Cardiac muscle cell (in vitro differentiated cells and primary cell): Measurements from ENCODE around the gene ATP5IF1. TPM values are rescaled to one million over a fixed set of nuclear protein-coding genes. Genes with fewer than 3 reads are reported as not detected.

Experiments
- DNase-seq, 2 donors: peaks; one replicate each; pipeline versions ENCODE4 v3.0.0 to v3.0.0-alpha.2; 2010 to 2017; ENCODE audit warnings: low read depth in 1 of 2, low spot score in 1 of 2
- H3K27ac ChIP-seq: fragments of 200-600 bp; sonication (generic); 2 replicates; pipeline ENCODE4 v1.5.1; 2016
- H3K27me3 ChIP-seq: fragments of 200-600 bp; sonication (generic); 2 replicates; pipeline ENCODE4 v1.6.0; 2016; ENCODE audit warnings: control low read depth
- H3K36me3 ChIP-seq: fragments of 200-600 bp; sonication (generic); 2 replicates; pipeline ENCODE4 v1.5.1; 2016; ENCODE audit warnings: control low read depth
- H3K4me1 ChIP-seq: fragments of 200-600 bp; sonication (generic); 2 replicates; pipeline ENCODE4 v1.8.1; 2017; ENCODE audit warnings: low read depth, mild to moderate bottlenecking, mixed run types
- H3K4me3 ChIP-seq: fragments of 200-600 bp; sonication (generic); 2 replicates; pipeline ENCODE4 v1.5.1; 2016; ENCODE audit warnings: mild to moderate bottlenecking
- H3K9me3 ChIP-seq: fragments of 200-600 bp; sonication (generic); 2 replicates; pipeline ENCODE4 v1.5.1; 2017; ENCODE audit warnings: low read depth, mild to moderate bottlenecking, control low read depth
- CTCF ChIP-seq: IDR thresholded peaks from 2 replicates; pipeline ENCODE4 v1.5.1; 2012; ENCODE audit warnings: low read depth, mild to moderate bottlenecking, low read length
- polyA plus RNA-seq: library from polyadenylated mRNA; unstranded; fragments of >200 nt; fragmentation: Nextera tagmentation; extraction: Ambion mirVana; gene quantifications from 2 replicates; pipeline ENCODE4 v1.2.1, GENCODE V29; 2016
- total RNA-seq: library from RNA; depleted of rRNA; stranded (reverse); fragments of >200 nt; gene quantifications from 2 replicates; pipeline ENCODE4 v1.2.3, GENCODE V29; 2016

The ATP5IF1 gene
- total and polyA plus RNA-seq, 2 experiments from 2014 or later: 1,032 to 1,056 TPM

DNA sequence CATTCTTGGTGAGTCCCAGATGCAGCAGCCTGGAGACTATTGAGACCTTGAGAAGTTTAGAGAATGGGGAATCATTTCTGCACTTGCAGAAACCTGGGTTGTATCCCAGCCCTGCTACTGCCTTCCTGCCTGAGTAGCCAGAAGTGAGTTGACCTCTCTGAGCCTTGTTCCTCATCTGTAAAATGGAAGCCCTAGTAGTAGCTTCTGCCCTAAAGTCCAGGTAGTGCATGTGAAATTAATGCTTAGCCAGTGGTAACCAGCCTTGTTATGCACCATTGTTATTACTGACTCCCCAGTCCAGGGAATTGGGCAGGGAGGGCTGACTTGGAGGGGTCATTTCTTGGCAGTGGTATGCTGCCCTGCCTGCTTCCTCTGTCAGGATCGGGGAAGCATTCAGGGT lies 29.0 kb downstream of the ATP5IF1 start:
- no peak for DNase-seq
- TF ChIP-seq CTCF: no peak
- no peak overlapping the region for H3K4me3 ChIP-seq
- H3K27ac ChIP-seq: no peak overlapping the region
- H3K9me3 ChIP-seq: no peaks in the 10 kb centered on the region
- no peaks in the 10 kb centered on the region for H3K27me3 ChIP-seq
- H3K36me3 ChIP-seq: no peaks in the 10 kb centered on the region
- peaks cover 16% of the 10 kb centered on the region for H3K4me1 ChIP-seq

- Histone ChIP-seq H3K9me3 (no peaks in the 10 kb centered on the region), H3K36me3 (peaks cover 2% of the 10 kb centered on the region), H3K4me3 (no peak overlapping the region), H3K4me1 (peaks cover 16% of the 10 kb centered on the region), H3K27ac (no peak overlapping the region), H3K27me3 (no peaks in the 10 kb centered on the region)
- no peak for TF ChIP-seq CTCF
- DNase-seq: no peak
Measured at GRCh38 chr1:28265577-28265976, 29.7 kb downstream of the ATP5IF1 start.

GRCh38 chr1:28266920-28267322 lies 31.0 kb downstream of the ATP5IF1 start:
- no peaks in the 10 kb centered on the region for H3K27me3 ChIP-seq
- DNase-seq: peak in 1 of 2 donors; percentile 56
- H3K4me3 ChIP-seq: no peak overlapping the region
- H3K4me1 ChIP-seq: peaks cover 11% of the 10 kb centered on the region
- no peaks in the 10 kb centered on the region for H3K9me3 ChIP-seq
- no peak overlapping the region for H3K27ac ChIP-seq
- H3K36me3 ChIP-seq: peaks cover 4% of the 10 kb centered on the region
- no peak for TF ChIP-seq CTCF

DNA sequence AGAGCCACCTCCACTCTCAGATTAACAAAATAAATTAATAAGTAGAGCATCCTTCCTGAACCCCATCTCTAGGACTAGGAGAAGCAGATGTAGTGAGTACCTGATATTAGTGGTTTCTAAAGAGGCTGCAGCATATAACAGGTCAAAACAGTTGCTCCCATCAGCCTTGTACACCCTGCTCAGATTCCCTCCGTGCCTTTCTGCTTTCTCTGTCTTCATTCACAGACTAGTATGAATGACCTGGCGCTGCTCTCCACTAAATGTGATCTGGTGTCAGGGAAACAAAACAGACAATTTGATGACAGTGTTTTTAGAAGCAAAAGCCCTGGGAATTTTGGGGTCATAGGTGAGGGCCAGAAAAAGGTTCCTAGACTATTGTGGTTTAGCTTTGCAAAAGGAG lies 31.7 kb downstream of the ATP5IF1 start:
- H3K27me3 ChIP-seq: no peaks in the 10 kb centered on the region
- H3K4me1 ChIP-seq: peaks cover 11% of the 10 kb centered on the region
- no peak for DNase-seq
- H3K27ac ChIP-seq: no peak overlapping the region
- no peak for TF ChIP-seq CTCF
- H3K36me3 ChIP-seq: peaks cover 6% of the 10 kb centered on the region
- no peak overlapping the region for H3K4me3 ChIP-seq
- H3K9me3 ChIP-seq: no peaks in the 10 kb centered on the region

- no peak for TF ChIP-seq CTCF
- peaks cover 9% of the 10 kb centered on the region for H3K36me3 ChIP-seq
- no peak overlapping the region for H3K4me3 ChIP-seq
- H3K27ac ChIP-seq: no peak overlapping the region
- no peaks in the 10 kb centered on the region for H3K27me3 ChIP-seq
- no peak for DNase-seq
- no peaks in the 10 kb centered on the region for H3K9me3 ChIP-seq
- peaks cover 11% of the 10 kb centered on the region for H3K4me1 ChIP-seq
Measured at GRCh38 chr1:28269529-28269928, 33.6 kb downstream of the ATP5IF1 start.
